Epithelial cell of proximal tubule (primary cell): ENCODE measurements around the gene OCSTAMP. TPM values are rescaled to one million over a fixed set of nuclear protein-coding genes. Genes with fewer than 3 reads are reported as not detected.

Source experiments
- DNase-seq: peaks from one replicate; pipeline ENCODE4 v3.0.0-alpha.2; 2011; ENCODE audit warnings: low read depth
- H3K4me3 ChIP-seq: 2 replicates; pipeline ENCODE4 v1.5.1; 2011; ENCODE audit warnings: low read depth, mild to moderate bottlenecking, low read length
- CTCF ChIP-seq: conservative IDR thresholded peaks from 2 replicates; pipeline ENCODE4 v1.5.1; 2012; ENCODE audit warnings: low read depth, mild to moderate bottlenecking, low read length
- total RNA-seq: library from RNA; depleted of rRNA; stranded (reverse); fragments of >200 nt; gene quantifications from 2 replicates; pipeline ENCODE4 v1.2.3, GENCODE V29; 2015

The OCSTAMP gene
- total RNA-seq, 1 donor from 2014 or later: not detected

GRCh38 chr20:46573788-46574584, 23.5 kb upstream of the OCSTAMP start:
- H3K4me3 ChIP-seq: no peak overlapping the region
- DNase-seq: no peak
- no peak for TF ChIP-seq CTCF

DNA sequence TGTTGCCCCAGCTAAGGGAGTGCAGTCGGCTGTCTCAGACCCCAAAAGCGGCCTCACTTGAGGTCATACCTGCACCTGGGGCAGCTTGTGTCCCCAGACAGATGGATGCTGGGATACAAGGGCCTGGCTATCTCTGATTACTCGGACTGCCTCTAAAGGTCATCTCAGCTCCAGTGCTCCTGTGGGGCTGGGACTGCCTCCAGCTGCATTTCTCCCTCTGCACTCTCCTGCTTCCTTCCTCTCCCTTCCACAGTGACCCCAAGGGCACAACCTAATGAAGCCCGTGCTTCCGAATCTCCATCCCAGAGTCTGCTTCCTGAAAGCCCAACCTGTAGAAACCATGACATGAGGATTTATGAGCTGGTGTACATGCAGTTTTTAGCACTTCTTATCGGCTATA, 22.8 kb upstream of the OCSTAMP start:
- TF ChIP-seq CTCF: no peak
- no peak overlapping the region for H3K4me3 ChIP-seq
- DNase-seq: no peak

GRCh38 chr20:46572790-46573189, 22.3 kb upstream of the OCSTAMP start:
- TF ChIP-seq CTCF: no peak

GRCh38 chr20:46572153-46572552, 21.7 kb upstream of the OCSTAMP start:
- DNase-seq: no peak
- TF ChIP-seq CTCF: no peak
- no peak overlapping the region for H3K4me3 ChIP-seq

More at GRCh38 chr20:46572790-46573189, 22.3 kb upstream of the OCSTAMP start:
- no peak for DNase-seq
- no peak overlapping the region for H3K4me3 ChIP-seq

DNA sequence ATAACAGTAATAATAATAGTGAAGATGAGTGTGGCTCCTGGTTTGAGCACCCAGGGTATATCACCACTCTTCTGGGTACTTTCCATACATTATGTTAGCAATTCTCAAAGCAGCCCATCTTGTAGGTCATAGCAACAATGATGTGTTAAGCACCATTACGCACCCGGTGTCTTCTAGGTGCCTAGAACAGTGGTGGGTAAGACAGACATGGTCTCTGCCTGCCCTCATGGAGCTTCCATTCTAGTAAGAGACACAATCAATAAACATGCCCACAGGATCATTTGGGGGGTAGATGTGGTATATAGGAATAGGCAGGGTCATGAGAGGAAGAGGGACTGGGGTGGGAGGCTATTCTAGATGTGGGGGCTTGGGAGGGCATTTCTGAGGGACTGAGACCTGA, 21.0 kb upstream of the OCSTAMP start:
- DNase-seq: no peak
- no peak overlapping the region for H3K4me3 ChIP-seq
- no peak for TF ChIP-seq CTCF

- no peak overlapping the region for H3K4me3 ChIP-seq
- TF ChIP-seq CTCF: no peak
- DNase-seq: no peak
Observed at GRCh38 chr20:46570956-46571355, 20.5 kb upstream of the OCSTAMP start.

GRCh38 chr20:46569961-46570360, 19.5 kb upstream of the OCSTAMP start:
- no peak overlapping the region for H3K4me3 ChIP-seq
- no peak for TF ChIP-seq CTCF
- no peak for DNase-seq
